ENCODE data around the gene ASTN2.

Gene ASTN2

GRCh38 chr9:117395151-117395650 lies 19.7 kb downstream of the ASTN2 start:
- H4K20me1 ChIP-seq (ENCODE audit: insufficient read depth, low read length), result no peaks in the 10 kb centered on the region
- no peaks in the 10 kb centered on the region for H3K36me3 ChIP-seq (ENCODE audit: insufficient read depth, low read length)
- H2AFZ ChIP-seq (ENCODE audit: low read length), result no peak overlapping the region
- no peak overlapping the region for H3K4me2 ChIP-seq (ENCODE audit: low read length)
- no peaks in the 10 kb centered on the region for H3K4me1 ChIP-seq (ENCODE audit: insufficient read depth, low read length, severe bottlenecking)
- H3K27ac ChIP-seq (ENCODE audit: low read depth, low read length, poor library complexity, severe bottlenecking), result no peak overlapping the region
- no peaks in the 10 kb centered on the region for H3K27me3 ChIP-seq (ENCODE audit: insufficient read depth, low read length)
- no peaks in the 10 kb centered on the region for H3K79me2 ChIP-seq (ENCODE audit: insufficient read depth, low read length)
- H3F3A ChIP-seq (ENCODE audit: insufficient read depth, low read length), result no peaks in the 10 kb centered on the region
- no peaks in the 10 kb centered on the region for H3K9me3 ChIP-seq (ENCODE audit: low read length)
- H3K9me2 ChIP-seq (ENCODE audit: low read depth, low read length), result no peaks in the 10 kb centered on the region
- H3K9ac ChIP-seq (ENCODE audit: low read length), result no peak overlapping the region
- no peak overlapping the region for H3K4me3 ChIP-seq (ENCODE audit: low read depth, low read length, poor library complexity, severe bottlenecking)
- TF ChIP-seq CTCF (IDR thresholded peaks at IDR 0.05; ENCODE audit: low read length) (no peak), EZH2 (IDR thresholded peaks at IDR 0.05; ENCODE audit: borderline replicate concordance, low read length) (no peak)

GRCh38 chr9:117394655-117395054 lies 20.2 kb downstream of the ASTN2 start:
- Histone ChIP-seq H3K27me3 (ENCODE audit: insufficient read depth, low read length) (no peaks in the 10 kb centered on the region), H3K9me2 (ENCODE audit: low read depth, low read length) (no peaks in the 10 kb centered on the region), H3F3A (ENCODE audit: insufficient read depth, low read length) (no peaks in the 10 kb centered on the region), H3K27ac (ENCODE audit: low read depth, low read length, poor library complexity, severe bottlenecking) (no peak overlapping the region), H2AFZ (ENCODE audit: low read length) (no peak overlapping the region), H3K9me3 (ENCODE audit: low read length) (no peaks in the 10 kb centered on the region), H3K36me3 (ENCODE audit: insufficient read depth, low read length) (no peaks in the 10 kb centered on the region), H3K9ac (ENCODE audit: low read length) (no peak overlapping the region), H3K4me3 (ENCODE audit: low read depth, low read length, poor library complexity, severe bottlenecking) (no peak overlapping the region), H3K79me2 (ENCODE audit: insufficient read depth, low read length) (no peaks in the 10 kb centered on the region), H4K20me1 (ENCODE audit: insufficient read depth, low read length) (no peaks in the 10 kb centered on the region), H3K4me2 (ENCODE audit: low read length) (no peak overlapping the region), H3K4me1 (ENCODE audit: insufficient read depth, low read length, severe bottlenecking) (no peaks in the 10 kb centered on the region)
- TF ChIP-seq EZH2 (IDR thresholded peaks at IDR 0.05; ENCODE audit: borderline replicate concordance, low read length) (no peak), CTCF (IDR thresholded peaks at IDR 0.05; ENCODE audit: low read length) (no peak)

- no peaks in the 10 kb centered on the region for H3K4me1 ChIP-seq (ENCODE audit: insufficient read depth, low read length, severe bottlenecking)
- no peak for TF ChIP-seq EZH2 (IDR thresholded peaks at IDR 0.05; ENCODE audit: borderline replicate concordance, low read length)
- TF ChIP-seq CTCF (IDR thresholded peaks at IDR 0.05; ENCODE audit: low read length), result no peak
- H3F3A ChIP-seq (ENCODE audit: insufficient read depth, low read length), result no peaks in the 10 kb centered on the region
- H3K9me3 ChIP-seq (ENCODE audit: low read length), result no peaks in the 10 kb centered on the region
- H3K27ac ChIP-seq (ENCODE audit: low read depth, low read length, poor library complexity, severe bottlenecking), result no peak overlapping the region
- no peak overlapping the region for H2AFZ ChIP-seq (ENCODE audit: low read length)
- no peaks in the 10 kb centered on the region for H4K20me1 ChIP-seq (ENCODE audit: insufficient read depth, low read length)
- no peaks in the 10 kb centered on the region for H3K27me3 ChIP-seq (ENCODE audit: insufficient read depth, low read length)
- no peaks in the 10 kb centered on the region for H3K79me2 ChIP-seq (ENCODE audit: insufficient read depth, low read length)
- H3K9ac ChIP-seq (ENCODE audit: low read length), result no peak overlapping the region
- no peaks in the 10 kb centered on the region for H3K9me2 ChIP-seq (ENCODE audit: low read depth, low read length)
- no peak overlapping the region for H3K4me3 ChIP-seq (ENCODE audit: low read depth, low read length, poor library complexity, severe bottlenecking)
- no peaks in the 10 kb centered on the region for H3K36me3 ChIP-seq (ENCODE audit: insufficient read depth, low read length)
- no peak overlapping the region for H3K4me2 ChIP-seq (ENCODE audit: low read length)
Measured at GRCh38 chr9:117392992-117393391, 21.9 kb downstream of the ASTN2 start.

All from OCI-LY1 (cell line).